HCT116 (cell line): ENCODE measurements around the gene DARS1. TPM values are rescaled to one million over a fixed set of nuclear protein-coding genes. Genes with fewer than 3 reads are reported as not detected.

Experiments
- ATAC-seq: fragments of 200-7000 bp; cut with Tn5 transposase; 2 replicates; pipeline ENCODE4 v1.9.1; 2020; ENCODE audit warnings: mild to moderate bottlenecking, moderate library complexity
- BruUV-seq: library from RNA; stranded (reverse); fragments of 400-500 nt; replicated peaks from 2 replicates; lab custom pipeline; 2021; lab: Mats Ljungman, UMichigan
- CTCF ChIA-PET: fragments of 300-600 bp; sonication (Branson Sonifier 250); formaldehyde crosslinking; loops from one replicate; lab custom pipeline; 2021; ENCODE audit warnings: antibody characterized with exemption; lab: Charles Lee
- POLR2A ChIA-PET: fragments of 300-600, 350-600 bp; sonication (Branson Sonifier 250); formaldehyde crosslinking; loops from one replicate; lab custom pipeline; 2021; ENCODE audit warnings: antibody characterized with exemption; lab: Charles Lee
- RAD21 ChIA-PET, 2 experiments: fragments of 300-600 bp; sonication (Branson Sonifier 250); formaldehyde crosslinking; loops; one replicate each; lab custom pipeline; 2023; ENCODE audit warnings: low total read pairs in 2 of 2; ENCODE audit not compliant: uncharacterized antibody in 2 of 2, unreplicated experiment in 2 of 2, low non-redundant PET in 1 of 2; lab: Charles Lee
- DNase-seq: peaks from one replicate; pipeline ENCODE4 v3.0.0-alpha.2; 2010; ENCODE audit warnings: low read depth, low spot score
- H2AFZ ChIP-seq: fragments of 200-600 bp; shearing (Covaris generic), sonication (generic); 2 replicates; pipeline ENCODE4 v1.6.1; 2017; ENCODE audit warnings: low read depth, mixed run types, mixed read lengths, antibody characterized with exemption, low read length; ENCODE audit not compliant: poor library complexity, severe bottlenecking
- H3K27ac ChIP-seq: 2 replicates; pipeline ENCODE4 v1.5.1; 2012; ENCODE audit warnings: low read depth, low read length
- H3K27me3 ChIP-seq: fragments of 200-600 bp; sonication (generic); 2 replicates; pipeline ENCODE4 v1.6.1; 2016; ENCODE audit warnings: mixed run types, low read length, mixed read lengths; ENCODE audit not compliant: insufficient read depth
- H3K36me3 ChIP-seq, 2 experiments: fragments of 200-500 bp in 1 of 2; fragments of 200-600 bp in 1 of 2; sonication (Bioruptor generic) in 1 of 2; sonication (generic) in 1 of 2; 2 replicates each; pipeline versions ENCODE4 v1.5.1 to v1.6.1; 2014 to 2016; ENCODE audit warnings: low read length in 2 of 2, inconsistent platforms in 1 of 2, mixed read lengths in 1 of 2, mixed run types in 1 of 2; ENCODE audit not compliant: insufficient read depth in 2 of 2, control insufficient read depth in 1 of 2
- H3K4me1 ChIP-seq, 2 experiments: fragments of 200-600 bp in 1 of 2; sonication (generic) in 1 of 2; 2 replicates each; pipeline versions ENCODE4 v1.5.1 to v1.6.1; 2012 to 2017; ENCODE audit warnings: low read length in 2 of 2, inconsistent platforms in 1 of 2, mild to moderate bottlenecking in 1 of 2, mixed read lengths in 1 of 2, mixed run types in 1 of 2, moderate library complexity in 1 of 2; ENCODE audit not compliant: insufficient read depth in 2 of 2, control insufficient read depth in 1 of 2
- H3K4me2 ChIP-seq: fragments of 200-600 bp; sonication (generic); 2 replicates; pipeline ENCODE4 v1.6.1; 2017; ENCODE audit warnings: mixed run types, low read length, mixed read lengths
- H3K4me3 ChIP-seq, 2 experiments: fragments of 200-600 bp in 1 of 2; sonication (generic) in 1 of 2; replicated peaks in 1 of 2; 2 replicates each; pipeline ENCODE4 v1.5.1; 2011 to 2016; ENCODE audit warnings: low read length in 2 of 2, control low read depth in 1 of 2, low read depth in 1 of 2, mild to moderate bottlenecking in 1 of 2, mixed read lengths in 1 of 2, mixed run types in 1 of 2
- H3K79me2 ChIP-seq: fragments of 200-600 bp; sonication (generic); 2 replicates; pipeline ENCODE4 v1.6.1; 2017; ENCODE audit warnings: mild to moderate bottlenecking, mixed run types, low read length, moderate library complexity, mixed read lengths; ENCODE audit not compliant: insufficient read depth
- H3K9ac ChIP-seq: fragments of 200-600 bp; sonication (generic); 2 replicates; pipeline ENCODE4 v1.6.1; 2016; ENCODE audit warnings: low read length, mixed read lengths
- H3K9me2 ChIP-seq: fragments of 200-600 bp; sonication (generic), shearing (Covaris generic); 2 replicates; pipeline ENCODE4 v1.6.1; 2017; ENCODE audit warnings: mixed run types, mild to moderate bottlenecking, moderate library complexity; ENCODE audit not compliant: insufficient read depth
- H3K9me3 ChIP-seq, 2 experiments: fragments of 200-500 bp in 1 of 2; fragments of 200-600 bp in 1 of 2; sonication (Bioruptor generic) in 1 of 2; sonication (generic) in 1 of 2; 2 replicates each; pipeline ENCODE4 v1.6.1; 2014 to 2017; ENCODE audit warnings: low read length in 2 of 2, mixed read lengths in 2 of 2, inconsistent platforms in 1 of 2, low read depth in 1 of 2, mild to moderate bottlenecking in 1 of 2, mixed run types in 1 of 2, moderate library complexity in 1 of 2; ENCODE audit not compliant: control insufficient read depth in 1 of 2, insufficient read depth in 1 of 2
- H4K20me1 ChIP-seq: fragments of 200-600 bp; sonication (generic), shearing (Covaris generic); 2 replicates; pipeline ENCODE4 v1.6.1; 2017; ENCODE audit warnings: mixed run types, mild to moderate bottlenecking, moderate library complexity; ENCODE audit not compliant: insufficient read depth
- ATF3 ChIP-seq: IDR thresholded peaks from 2 replicates; pipeline ENCODE4 v1.6.1; 2012
- CBX3 ChIP-seq: IDR thresholded peaks from 2 replicates; pipeline ENCODE4 v1.6.1; 2012; ENCODE audit warnings: low read depth
- CEBPB ChIP-seq: IDR thresholded peaks from 2 replicates; pipeline ENCODE4 v1.6.1; 2012; ENCODE audit warnings: low read depth
- FOSL1 ChIP-seq: IDR thresholded peaks from 2 replicates; pipeline ENCODE4 v1.6.1; 2012; ENCODE audit warnings: low read depth
- JUND ChIP-seq: IDR thresholded peaks from 2 replicates; pipeline ENCODE4 v1.6.1; 2012
- MAX ChIP-seq: IDR thresholded peaks from 2 replicates; pipeline ENCODE4 v1.6.1; 2012
- RAD21 ChIP-seq: IDR thresholded peaks from 2 replicates; pipeline ENCODE4 v1.6.1; 2012; ENCODE audit warnings: low read depth, mild to moderate bottlenecking
- SP1 ChIP-seq: IDR thresholded peaks from 2 replicates; pipeline ENCODE4 v1.6.1; 2012; ENCODE audit warnings: low read depth
- ZNF274 ChIP-seq: fragments of 200-500 bp; sonication (Bioruptor generic); IDR thresholded peaks from 2 replicates; pipeline ENCODE4 v1.6.1; 2014; ENCODE audit warnings: mild to moderate bottlenecking, low read depth, low read length, inconsistent platforms
- intact Hi-C: fragments of 100-400 bp; cut with micrococcal nuclease; formaldehyde crosslinking; loops from 2 replicates; pipeline ENCODE4 v1.10.0; 2022
- total RNA-seq: library from RNA; stranded (reverse); gene quantifications from one replicate; pipeline ENCODE4 v1.2.1, GENCODE V29; 2021; ENCODE audit not compliant: unreplicated experiment

Gene DARS1
- total RNA-seq, 1 experiment from 2014 or later: 94.8 TPM

- Histone ChIP-seq H3K79me2 (peaks cover 76% of the 10 kb centered on the region), H3K4me3 (peak overlapping the region in 1 of 2 experiments; percentile 32; a peak in 2 of 4 replicates), H4K20me1 (no peaks in the 10 kb centered on the region), H3K9me2 (no peaks in the 10 kb centered on the region), H3K27me3 (no peaks in the 10 kb centered on the region), H3K4me2 (peak overlapping the region; percentile 55), H3K9me3 (no peaks in the 10 kb centered on the region), H2AFZ (no peak overlapping the region), H3K9ac (peak overlapping the region; percentile 48), H3K4me1 (peaks cover 17 to 35% of the 10 kb centered on the region in 2 experiments), H3K27ac (peak overlapping the region; percentile 79; the same call in 1 of the 2 replicates), H3K36me3 (peaks cover 0 to 4% of the 10 kb centered on the region in 2 experiments; a peak in 2 of 4 replicates)
- DNase-seq: peak; percentile 37
- ChIA-PET POLR2A (interaction anchor here (0.7 kb wide), 1 partner anchor 15 kb away, joined by 4 read pairs; no protein-coding TSS in a partner anchor), CTCF (interaction anchor here (0.6 kb wide), 1 partner anchor 481 kb away, joined by 3 read pairs; no protein-coding TSS in a partner anchor), RAD21 (no interaction called here)
- no TSS peak for BruUV-seq
- intact Hi-C loops: no loop called here
- peak; percentile 80 for ATAC-seq
- TF ChIP-seq RAD21: no peak
- TF ChIP-seq ATF3: 0 out of 2 replicates have a peak, but pooled peaks have one; percentile 37
- TF ChIP-seq SP1: peak; percentile 67
- TF ChIP-seq ZNF274: no peak
- peak; percentile 41; the same call in 1 of the 2 replicates for TF ChIP-seq CEBPB
- peak; percentile 86 for TF ChIP-seq FOSL1
- peak; percentile 85 for TF ChIP-seq CBX3
- peak; percentile 36; the same call in 1 of the 2 replicates for TF ChIP-seq MAX
- peak; percentile 80 for TF ChIP-seq JUND
These were observed 21.6 kb downstream of the DARS1 start for GRCh38 chr2:135963841-135964240.
